Right hindlimb (tissue), 1 donor: ENCODE results near the gene HAUS2.
"Not testable (repeated sequence)": the region's sequence is repeated elsewhere in the genome, so short reads cannot be mapped to it uniquely, and the experiment has no call there.

Experiments used
- DNase-seq: peaks from one replicate; pipeline ENCODE4 v3.0.0-alpha.2; 2018

Gene HAUS2

GRCh38 chr15:42548249-42549031, at the start of gene HAUS2, which contains the start of gene LRRC57:
Gene HAUS2 (plus strand): TSS chr15:42548838. CDS start chr15:42548873, 35 bp downstream.
Gene LRRC57 (minus strand): TSS chr15:42548793. CDS start chr15:42548434, 359 bp downstream.
- DNase-seq, result peak; percentile 92

GRCh38 chr15:42499858-42500609, 48.6 kb upstream of the HAUS2 start:
- no peak for DNase-seq

- no peak for DNase-seq
Measured at GRCh38 chr15:42502477-42502876, 46.2 kb upstream of the HAUS2 start.

- DNase-seq, result no peak
Measured at GRCh38 chr15:42503825-42504224, 44.8 kb upstream of the HAUS2 start.

- DNase-seq, result no peak
Measured at GRCh38 chr15:42504631-42505030, 44.0 kb upstream of the HAUS2 start.

- no peak for DNase-seq
Measured at GRCh38 chr15:42507514-42507913, 41.1 kb upstream of the HAUS2 start.

GRCh38 chr15:42508263-42508690, 40.4 kb upstream of the HAUS2 start:
- no peak for DNase-seq

GRCh38 chr15:42510258-42511006, 38.2 kb upstream of the HAUS2 start:
- no peak for DNase-seq

- DNase-seq, result no peak
Measured at GRCh38 chr15:42511007-42511391, 37.6 kb upstream of the HAUS2 start.

- DNase-seq, result no peak
Measured at GRCh38 chr15:42523331-42523730, 25.3 kb upstream of the HAUS2 start.

GRCh38 chr15:42528970-42529369, 19.7 kb upstream of the HAUS2 start:
- DNase-seq, result no peak

GRCh38 chr15:42533246-42533645, 15.4 kb upstream of the HAUS2 start:
- no peak for DNase-seq

- DNase-seq, result no peak
Measured at GRCh38 chr15:42544853-42545629, 3.6 kb upstream of the HAUS2 start.

- DNase-seq, result no peak
Measured at GRCh38 chr15:42547918-42548248, 755 bp upstream of the HAUS2 start.

- no peak for DNase-seq
Measured at GRCh38 chr15:42549032-42549491, 424 bp downstream of the HAUS2 start.

- no peak for DNase-seq
Measured at GRCh38 chr15:42549741-42550392, 1.2 kb downstream of the HAUS2 start.

GRCh38 chr15:42553554-42553953, 4.9 kb downstream of the HAUS2 start:
- no peak for DNase-seq

- DNase-seq, result not testable (repeated sequence)
Measured at GRCh38 chr15:42556550-42557207, 8.0 kb downstream of the HAUS2 start.

GRCh38 chr15:42558739-42559138, 10.1 kb downstream of the HAUS2 start:
- no peak for DNase-seq

GRCh38 chr15:42575188-42576039, 26.8 kb downstream of the HAUS2 start, which contains the start of gene STARD9:
Gene STARD9 (plus strand): TSS chr15:42575606. CDS start chr15:42575716, 110 bp downstream.
- peak; percentile 99 for DNase-seq
